ENCODE measurements around the gene TMEM150C.
"Not testable (repeated sequence)": the region's sequence is repeated elsewhere in the genome, so short reads cannot be mapped to it uniquely, and the experiment has no call there.

TMEM150C gene

GRCh38 chr4:82567444-82567843, 5.7 kb upstream of the TMEM150C start:
- DNase-seq, result no peak

- DNase-seq, result no peak
Observed at GRCh38 chr4:82562564-82562854, 721 bp upstream of the TMEM150C start.

- DNase-seq, result no peak
Observed at GRCh38 chr4:82560853-82561785, 669 bp downstream of the TMEM150C start.

- DNase-seq, result no peak
Observed at GRCh38 chr4:82559735-82560120, 2.1 kb downstream of the TMEM150C start.

GRCh38 chr4:82559090-82559734, 2.6 kb downstream of the TMEM150C start:
- not testable (repeated sequence) for DNase-seq

- peak; percentile 7 for DNase-seq
Observed at GRCh38 chr4:82555276-82555675, 6.5 kb downstream of the TMEM150C start.

- DNase-seq, result no peak
Observed at GRCh38 chr4:82553020-82553419, 8.8 kb downstream of the TMEM150C start.

- DNase-seq, result no peak
Observed at GRCh38 chr4:82551734-82552133, 10.1 kb downstream of the TMEM150C start.

GRCh38 chr4:82547850-82548249, 13.9 kb downstream of the TMEM150C start:
- not testable (repeated sequence) for DNase-seq

GRCh38 chr4:82543131-82543530, 18.7 kb downstream of the TMEM150C start:
- no peak for DNase-seq

GRCh38 chr4:82542642-82543041, 19.1 kb downstream of the TMEM150C start:
- no peak for DNase-seq

- DNase-seq, result no peak
Observed at GRCh38 chr4:82529322-82529721, 32.5 kb downstream of the TMEM150C start.

- no peak for DNase-seq
Observed at GRCh38 chr4:82528868-82529267, 32.9 kb downstream of the TMEM150C start.

- DNase-seq, result no peak
Observed at GRCh38 chr4:82528074-82528473, 33.7 kb downstream of the TMEM150C start.

- DNase-seq, result no peak
Observed at GRCh38 chr4:82525307-82525911, 36.4 kb downstream of the TMEM150C start.

- no peak for DNase-seq
Observed at GRCh38 chr4:82524570-82525152, 37.1 kb downstream of the TMEM150C start.

GRCh38 chr4:82523179-82523578, 38.6 kb downstream of the TMEM150C start:
- DNase-seq, result no peak

- DNase-seq, result no peak
Observed at GRCh38 chr4:82522472-82522871, 39.3 kb downstream of the TMEM150C start.

GRCh38 chr4:82521283-82521682, 40.5 kb downstream of the TMEM150C start:
- DNase-seq, result no peak

- no peak for DNase-seq
Observed at GRCh38 chr4:82519776-82520175, 42.0 kb downstream of the TMEM150C start.

GRCh38 chr4:82519072-82519471, 42.7 kb downstream of the TMEM150C start:
- peak; percentile 48 for DNase-seq

GRCh38 chr4:82517043-82517442, 44.7 kb downstream of the TMEM150C start:
- DNase-seq, result peak; percentile 41

- DNase-seq, result peak; percentile 88
Observed at GRCh38 chr4:82515705-82516104, 46.1 kb downstream of the TMEM150C start.

Data from fibroblast of skin of scalp (primary cell).